Mesendoderm (in vitro differentiated cells): Measurements from ENCODE around the gene ST3GAL6.

Experiments used
- DNase-seq: peaks from one replicate; pipeline ENCODE4 v3.0.0; 2013
- H2AK5ac ChIP-seq: 2 replicates; pipeline ENCODE4 v1.6.1; 2013; ENCODE audit warnings: low read length, inconsistent platforms
- H2BK120ac ChIP-seq: 2 replicates; pipeline ENCODE4 v1.6.1; 2013; ENCODE audit warnings: low read depth, mild to moderate bottlenecking, low read length, moderate library complexity, mixed read lengths
- H2BK15ac ChIP-seq: replicated peaks from 2 replicates; pipeline ENCODE4 v1.6.1; 2013; ENCODE audit warnings: low read depth, mild to moderate bottlenecking, moderate library complexity
- H2BK5ac ChIP-seq: 2 replicates; pipeline ENCODE4 v1.6.1; 2013; ENCODE audit warnings: low read length, inconsistent platforms
- H3K18ac ChIP-seq: 2 replicates; pipeline ENCODE4 v1.6.1; 2013; ENCODE audit warnings: mild to moderate bottlenecking, low read length, mixed read lengths
- H3K23ac ChIP-seq: one replicate; pipeline ENCODE4 v1.6.1; 2013; ENCODE audit warnings: low read length
- H3K27ac ChIP-seq: 2 replicates; pipeline ENCODE4 v1.5.1; 2013; ENCODE audit warnings: low read depth, mild to moderate bottlenecking, inconsistent platforms, low read length, moderate library complexity
- H3K27me3 ChIP-seq: 2 replicates; pipeline ENCODE4 v1.6.1; 2013; ENCODE audit warnings: low read length, control low read depth, mild to moderate bottlenecking, inconsistent platforms; ENCODE audit not compliant: insufficient read depth, poor library complexity
- H3K36me3 ChIP-seq: 2 replicates; pipeline ENCODE4 v1.6.1; 2013; ENCODE audit warnings: low read length, inconsistent platforms; ENCODE audit not compliant: control insufficient read depth, insufficient read depth
- H3K4ac ChIP-seq: one replicate; pipeline ENCODE4 v1.6.1; 2013; ENCODE audit warnings: low read depth, mild to moderate bottlenecking, low read length, moderate library complexity
- H3K4me1 ChIP-seq: 2 replicates; pipeline ENCODE4 v1.6.1; 2013; ENCODE audit warnings: low read depth, low read length, inconsistent platforms; ENCODE audit not compliant: control insufficient read depth
- H3K4me2 ChIP-seq: 2 replicates; pipeline ENCODE4 v1.6.1; 2013; ENCODE audit warnings: low read length
- H3K4me3 ChIP-seq: 2 replicates; pipeline ENCODE4 v1.5.1; 2013; ENCODE audit warnings: mild to moderate bottlenecking, low read length
- H3K56ac ChIP-seq: one replicate; pipeline ENCODE4 v1.6.1; 2013; ENCODE audit warnings: low read length
- H3K79me1 ChIP-seq: 2 replicates; pipeline ENCODE4 v1.6.1; 2013; ENCODE audit warnings: low read length, inconsistent platforms
- H3K79me2 ChIP-seq: 2 replicates; pipeline ENCODE4 v1.6.1; 2013; ENCODE audit warnings: mild to moderate bottlenecking, low read length; ENCODE audit not compliant: control insufficient read depth, insufficient read depth
- H3K9ac ChIP-seq: 2 replicates; pipeline ENCODE4 v1.6.1; 2013; ENCODE audit warnings: low read length, inconsistent platforms
- H4K5ac ChIP-seq: one replicate; pipeline ENCODE4 v1.6.1; 2013; ENCODE audit warnings: low read length
- H4K8ac ChIP-seq: one replicate; pipeline ENCODE4 v1.6.1; 2013; ENCODE audit warnings: low read depth, mild to moderate bottlenecking, control low read depth, low read length, moderate library complexity
- WGBS: extraction: QIAGEN DNeasy Blood & Tissue Kit; methylation state at CpG from one replicate; pipeline ENCODE4 v1.1.7; 2013; ENCODE audit warnings: low lambda C conversion rate, missing lambda C conversion rate; ENCODE audit not compliant: insufficient coverage; ENCODE audit errors: extremely low coverage; 5-methylcytosine and 5-hydroxymethylcytosine counted together

The ST3GAL6 gene

DNA sequence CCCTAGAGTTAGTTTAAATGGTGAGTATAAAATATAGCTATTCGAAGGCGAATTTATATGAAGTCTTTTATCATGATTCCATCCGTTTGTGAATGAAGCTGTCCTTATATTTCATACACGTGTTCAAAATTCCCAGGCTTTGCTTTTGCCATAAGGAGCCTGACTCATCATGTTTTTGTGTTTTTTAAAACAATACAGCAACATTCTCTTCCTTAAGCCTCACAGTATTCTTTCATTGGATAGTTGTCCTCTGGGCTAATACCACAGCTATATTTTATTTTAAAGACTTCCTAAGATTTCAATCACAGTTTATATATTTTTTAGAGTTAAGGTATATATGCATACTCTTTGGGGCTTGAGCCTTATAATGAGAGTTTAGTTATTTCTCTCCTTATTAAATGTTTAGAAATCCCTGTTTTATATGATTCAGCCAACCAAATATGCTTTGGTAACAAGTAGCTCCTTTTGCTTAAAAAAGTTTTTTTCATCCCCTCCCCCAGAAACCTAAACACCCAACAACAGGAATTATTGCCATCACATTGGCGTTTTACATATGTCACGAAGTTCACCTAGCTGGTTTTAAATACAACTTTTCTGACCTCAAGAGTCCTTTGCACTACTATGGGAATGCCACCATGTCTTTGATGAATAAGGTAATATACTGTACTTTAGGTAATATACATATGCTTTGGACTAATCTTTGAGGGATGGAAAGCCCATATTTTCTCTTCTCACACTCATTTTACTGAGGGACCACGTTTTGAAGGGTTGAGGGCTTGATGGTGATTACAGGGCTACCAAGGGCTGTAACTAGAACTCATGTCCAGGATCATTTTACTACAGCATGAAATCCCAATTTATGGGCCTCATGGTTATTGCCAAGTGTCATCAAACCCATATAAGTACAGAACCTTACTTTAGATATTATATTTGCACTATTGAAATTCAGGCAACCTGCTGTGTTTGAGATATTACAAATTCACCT lies 28.5 kb downstream of the ST3GAL6 start:
- peaks cover 2% of the 10 kb centered on the region for H3K36me3 ChIP-seq
- no CpG with 5 or more reads among the region's 7 CpGs for WGBS
- H3K4me2 ChIP-seq: no peak overlapping the region

GRCh38 chr3:98793971-98794370 lies 30.8 kb downstream of the ST3GAL6 start:
- H3K79me1 ChIP-seq: no peaks in the 10 kb centered on the region

More for the DNA sequence above, 28.5 kb downstream of the ST3GAL6 start:
- Histone ChIP-seq H3K79me2 (no peaks in the 10 kb centered on the region), H3K4me1 (no peaks in the 10 kb centered on the region), H3K4ac (no peak overlapping the region), H2AK5ac (no peak overlapping the region), H2BK120ac (no peak overlapping the region), H3K23ac (no peak overlapping the region), H4K8ac (no peak overlapping the region), H3K79me1 (no peaks in the 10 kb centered on the region), H2BK5ac (no peak overlapping the region), H4K5ac (no peak overlapping the region), H3K27ac (no peak overlapping the region), H3K18ac (no peak overlapping the region), H3K27me3 (peaks cover 2% of the 10 kb centered on the region), H3K56ac (no peak overlapping the region), H3K4me3 (no peak overlapping the region), H3K9ac (no peak overlapping the region), H2BK15ac (no peak overlapping the region)
- no peak for DNase-seq

DNA sequence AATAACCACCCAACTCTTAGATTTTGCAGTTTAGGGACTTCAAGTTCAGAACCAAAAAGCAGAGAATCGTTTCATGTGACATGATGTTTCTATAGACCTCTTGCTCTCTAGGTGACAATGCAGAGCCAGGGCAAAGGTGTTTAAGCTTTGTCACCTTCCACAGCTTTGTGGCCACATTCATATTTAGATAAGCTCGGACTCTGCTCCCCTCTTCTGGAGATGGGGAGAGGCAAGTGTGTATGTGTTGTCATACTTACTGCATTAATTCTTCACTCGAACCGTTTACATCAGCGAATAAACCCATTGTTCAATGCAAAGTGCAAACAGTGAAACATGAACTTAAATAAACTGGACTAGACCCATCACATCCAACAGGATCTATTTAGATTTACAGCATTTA lies 33.2 kb downstream of the ST3GAL6 start:
- no peak overlapping the region for H2BK5ac ChIP-seq
- no peak overlapping the region for H3K27ac ChIP-seq
- H3K79me1 ChIP-seq: no peaks in the 10 kb centered on the region
- peaks cover 5% of the 10 kb centered on the region for H3K36me3 ChIP-seq
- H3K18ac ChIP-seq: no peak overlapping the region
- H3K27me3 ChIP-seq: peaks cover 2% of the 10 kb centered on the region
- no peak overlapping the region for H3K9ac ChIP-seq
- WGBS: no CpG with 5 or more reads among the region's 5 CpGs
- H3K23ac ChIP-seq: no peak overlapping the region
- H3K4me1 ChIP-seq: no peaks in the 10 kb centered on the region
- H4K8ac ChIP-seq: no peak overlapping the region
- no peak overlapping the region for H2BK15ac ChIP-seq
- H3K4ac ChIP-seq: no peak overlapping the region
- no peak overlapping the region for H3K56ac ChIP-seq
- H4K5ac ChIP-seq: no peak overlapping the region
- H2AK5ac ChIP-seq: no peak overlapping the region
- H2BK120ac ChIP-seq: no peak overlapping the region
- H3K4me2 ChIP-seq: no peak overlapping the region
- DNase-seq: no peak
- no peak overlapping the region for H3K4me3 ChIP-seq
- no peaks in the 10 kb centered on the region for H3K79me2 ChIP-seq

More at GRCh38 chr3:98793971-98794370, 30.8 kb downstream of the ST3GAL6 start:
- H3K79me2 ChIP-seq: no peaks in the 10 kb centered on the region
- no peak overlapping the region for H2AK5ac ChIP-seq
- no peak overlapping the region for H2BK120ac ChIP-seq
- no peak overlapping the region for H4K5ac ChIP-seq
- H3K23ac ChIP-seq: no peak overlapping the region
- H3K4me1 ChIP-seq: no peaks in the 10 kb centered on the region
- no peak overlapping the region for H3K4me2 ChIP-seq
- peaks cover 2% of the 10 kb centered on the region for H3K27me3 ChIP-seq
- H2BK15ac ChIP-seq: no peak overlapping the region
- no peak overlapping the region for H2BK5ac ChIP-seq
- peaks cover 2% of the 10 kb centered on the region for H3K36me3 ChIP-seq
- H3K18ac ChIP-seq: no peak overlapping the region
- H4K8ac ChIP-seq: no peak overlapping the region
- WGBS: no CpG with 5 or more reads among the region's 3 CpGs
- H3K27ac ChIP-seq: no peak overlapping the region
- no peak overlapping the region for H3K4me3 ChIP-seq
- no peak overlapping the region for H3K56ac ChIP-seq
- no peak overlapping the region for H3K4ac ChIP-seq
- DNase-seq: no peak
- H3K9ac ChIP-seq: no peak overlapping the region

GRCh38 chr3:98797905-98798304 lies 34.8 kb downstream of the ST3GAL6 start:
- H3K9ac ChIP-seq: no peak overlapping the region
- no peaks in the 10 kb centered on the region for H3K79me2 ChIP-seq
- H3K4ac ChIP-seq: no peak overlapping the region
- no peak overlapping the region for H3K27ac ChIP-seq
- no peak for DNase-seq
- H2AK5ac ChIP-seq: no peak overlapping the region
- no peak overlapping the region for H2BK5ac ChIP-seq
- H3K23ac ChIP-seq: no peak overlapping the region
- H3K56ac ChIP-seq: no peak overlapping the region
- no peak overlapping the region for H3K18ac ChIP-seq
- H4K8ac ChIP-seq: no peak overlapping the region
- H3K36me3 ChIP-seq: peaks cover 5% of the 10 kb centered on the region
- peaks cover 2% of the 10 kb centered on the region for H3K27me3 ChIP-seq
- H2BK15ac ChIP-seq: no peak overlapping the region
- no CpG with 5 or more reads among the region's 4 CpGs for WGBS
- H2BK120ac ChIP-seq: no peak overlapping the region
- H4K5ac ChIP-seq: no peak overlapping the region
- no peaks in the 10 kb centered on the region for H3K79me1 ChIP-seq
- no peak overlapping the region for H3K4me3 ChIP-seq
- no peak overlapping the region for H3K4me2 ChIP-seq
- no peaks in the 10 kb centered on the region for H3K4me1 ChIP-seq

GRCh38 chr3:98798820-98799219 lies 35.7 kb downstream of the ST3GAL6 start:
- no peak overlapping the region for H2AK5ac ChIP-seq
- no peak overlapping the region for H2BK5ac ChIP-seq
- peaks cover 2% of the 10 kb centered on the region for H3K27me3 ChIP-seq
- no CpG with 5 or more reads among the region's 4 CpGs for WGBS
- no peak overlapping the region for H3K23ac ChIP-seq
- H4K8ac ChIP-seq: no peak overlapping the region
- H3K36me3 ChIP-seq: peaks cover 5% of the 10 kb centered on the region
- H3K27ac ChIP-seq: no peak overlapping the region
- no peak overlapping the region for H3K56ac ChIP-seq
- H3K9ac ChIP-seq: no peak overlapping the region
- H3K4me2 ChIP-seq: no peak overlapping the region
- no peak overlapping the region for H4K5ac ChIP-seq
- no peak overlapping the region for H2BK120ac ChIP-seq
- H2BK15ac ChIP-seq: no peak overlapping the region
- no peak for DNase-seq
- no peaks in the 10 kb centered on the region for H3K79me1 ChIP-seq
- H3K4me3 ChIP-seq: no peak overlapping the region
- H3K4me1 ChIP-seq: no peaks in the 10 kb centered on the region
- no peak overlapping the region for H3K18ac ChIP-seq
- H3K79me2 ChIP-seq: no peaks in the 10 kb centered on the region
- no peak overlapping the region for H3K4ac ChIP-seq
